ENCODE results near the gene AKT2. TPM values are rescaled to one million over a fixed set of nuclear protein-coding genes. Genes with fewer than 3 reads are reported as not detected.
A peak's percentile ranks its signal among the peaks of the same experiment; 100 is the strongest.

The AKT2 gene
- total and polyA plus RNA-seq, 12 donors: 56.7 to 147 (median 123) TPM

DNA sequence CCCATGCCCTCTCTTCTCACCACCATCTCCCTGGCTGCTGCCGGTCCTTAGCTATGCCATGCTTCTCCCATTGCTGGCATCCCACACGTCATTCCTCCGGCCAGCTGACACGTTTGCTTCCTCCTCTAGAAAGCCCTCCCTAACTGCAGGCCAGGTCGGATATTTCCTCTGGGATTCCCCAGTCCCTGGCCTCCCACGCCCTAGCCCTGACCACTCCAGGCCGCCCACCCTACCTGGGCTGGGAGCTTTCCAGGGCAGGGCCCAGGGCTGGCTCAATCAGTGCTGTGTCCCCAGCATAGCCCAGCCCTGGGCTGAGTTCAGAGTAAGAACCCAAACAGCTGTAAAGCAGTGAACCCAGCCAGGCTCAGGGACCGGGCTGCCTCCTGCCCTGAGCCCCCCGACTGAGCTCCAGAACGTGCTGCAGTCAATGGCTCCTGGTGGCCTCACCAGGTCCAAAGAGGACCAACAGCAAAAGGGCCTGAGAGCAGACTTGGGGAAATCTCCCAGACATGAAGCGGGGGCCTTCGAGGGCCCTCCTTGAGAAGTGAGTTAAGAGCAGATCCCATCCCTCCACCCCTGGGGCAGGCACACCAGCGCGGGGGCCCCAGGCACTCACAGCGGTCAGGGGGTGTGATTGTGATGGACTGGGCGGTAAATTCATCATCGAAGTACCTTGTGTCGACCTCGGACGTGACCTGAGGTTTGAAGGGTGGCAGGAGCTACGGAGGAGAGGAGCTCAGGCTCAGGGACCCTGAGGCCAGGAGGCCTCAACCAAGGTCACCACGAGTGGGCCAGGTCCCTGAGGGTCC lies 50.5 kb downstream of the AKT2 start:
- Histone ChIP-seq H3K9me3 (no peaks in the 10 kb centered on the region), H3K4me3 (no peak overlapping the region), H3K4me1 (peaks cover 7 to 24% (median 16%) of the 10 kb centered on the region in 9 donors), H3K36me3 (peaks cover 0 to 72% (median 38%) of the 10 kb centered on the region in 9 donors), H3K27me3 (no peaks in the 10 kb centered on the region), H3K27ac (no peak overlapping the region)
- 88 to 90% methylated on average over 22 of the region's 22 CpGs for WGBS, 2 donors
- TF ChIP-seq, protein P1, sequence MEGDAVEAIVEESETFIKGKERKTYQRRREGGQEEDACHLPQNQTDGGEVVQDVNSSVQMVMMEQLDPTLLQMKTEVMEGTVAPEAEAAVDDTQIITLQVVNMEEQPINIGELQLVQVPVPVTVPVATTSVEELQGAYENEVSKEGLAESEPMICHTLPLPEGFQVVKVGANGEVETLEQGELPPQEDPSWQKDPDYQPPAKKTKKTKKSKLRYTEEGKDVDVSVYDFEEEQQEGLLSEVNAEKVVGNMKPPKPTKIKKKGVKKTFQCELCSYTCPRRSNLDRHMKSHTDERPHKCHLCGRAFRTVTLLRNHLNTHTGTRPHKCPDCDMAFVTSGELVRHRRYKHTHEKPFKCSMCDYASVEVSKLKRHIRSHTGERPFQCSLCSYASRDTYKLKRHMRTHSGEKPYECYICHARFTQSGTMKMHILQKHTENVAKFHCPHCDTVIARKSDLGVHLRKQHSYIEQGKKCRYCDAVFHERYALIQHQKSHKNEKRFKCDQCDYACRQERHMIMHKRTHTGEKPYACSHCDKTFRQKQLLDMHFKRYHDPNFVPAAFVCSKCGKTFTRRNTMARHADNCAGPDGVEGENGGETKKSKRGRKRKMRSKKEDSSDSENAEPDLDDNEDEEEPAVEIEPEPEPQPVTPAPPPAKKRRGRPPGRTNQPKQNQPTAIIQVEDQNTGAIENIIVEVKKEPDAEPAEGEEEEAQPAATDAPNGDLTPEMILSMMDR (IDR thresholded peaks at IDR 0.05): no peak
- intact Hi-C loops (cut with DNase I): loop anchor here in 1 of 10 donors (5.0 kb wide), 1 partner anchor 48 kb away; no protein-coding TSS in a partner anchor
- DNase-seq (no peak), ATAC-seq (no peak)

DNA sequence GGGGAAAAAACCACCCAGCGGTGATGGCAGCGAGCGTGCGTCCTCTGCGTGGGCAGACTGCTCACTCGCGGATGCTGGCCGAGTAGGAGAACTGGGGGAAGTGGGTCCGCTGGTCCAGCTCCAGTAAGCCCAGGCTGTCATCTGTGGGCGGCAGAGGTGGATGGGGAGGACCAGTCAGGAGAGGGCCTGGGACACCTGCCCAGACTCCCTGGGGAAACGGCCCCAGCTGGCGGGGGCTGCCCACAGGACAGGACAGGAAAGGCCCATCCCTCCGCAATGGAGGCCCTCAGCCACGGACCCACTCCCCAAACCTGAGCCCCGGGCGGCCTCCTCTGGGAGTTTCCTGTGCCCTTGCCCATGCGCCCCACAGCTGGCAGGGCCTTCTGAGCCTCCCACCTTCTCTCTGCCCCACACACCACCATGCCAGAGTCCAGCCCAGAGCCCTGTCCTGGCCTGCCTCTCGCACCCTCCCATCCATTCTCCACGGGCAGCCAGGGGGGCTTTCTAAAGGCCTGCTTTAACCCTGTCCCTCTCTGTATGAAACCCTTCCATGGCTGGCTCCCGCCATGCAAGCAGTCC lies 51.2 kb downstream of the AKT2 start:
- intact Hi-C loops (cut with DNase I): loop anchor here in 1 of 10 donors (5.0 kb wide), 1 partner anchor 48 kb away; no protein-coding TSS in a partner anchor
- H3K4me3 ChIP-seq: no peak overlapping the region
- H3K27me3 ChIP-seq: no peaks in the 10 kb centered on the region
- H3K9me3 ChIP-seq: no peaks in the 10 kb centered on the region
- TF ChIP-seq, protein P1 (IDR thresholded peaks at IDR 0.05): no peak
- peaks cover 0 to 65% (median 32%) of the 10 kb centered on the region in 9 donors for H3K36me3 ChIP-seq
- WGBS, 2 donors: 93 to 95% methylated on average over 18 to 20 of the region's 20 CpGs
- no peak for ATAC-seq
- H3K4me1 ChIP-seq: peaks cover 7 to 24% (median 16%) of the 10 kb centered on the region in 9 donors
- H3K27ac ChIP-seq: no peak overlapping the region
- DNase-seq: no peak

DNA sequence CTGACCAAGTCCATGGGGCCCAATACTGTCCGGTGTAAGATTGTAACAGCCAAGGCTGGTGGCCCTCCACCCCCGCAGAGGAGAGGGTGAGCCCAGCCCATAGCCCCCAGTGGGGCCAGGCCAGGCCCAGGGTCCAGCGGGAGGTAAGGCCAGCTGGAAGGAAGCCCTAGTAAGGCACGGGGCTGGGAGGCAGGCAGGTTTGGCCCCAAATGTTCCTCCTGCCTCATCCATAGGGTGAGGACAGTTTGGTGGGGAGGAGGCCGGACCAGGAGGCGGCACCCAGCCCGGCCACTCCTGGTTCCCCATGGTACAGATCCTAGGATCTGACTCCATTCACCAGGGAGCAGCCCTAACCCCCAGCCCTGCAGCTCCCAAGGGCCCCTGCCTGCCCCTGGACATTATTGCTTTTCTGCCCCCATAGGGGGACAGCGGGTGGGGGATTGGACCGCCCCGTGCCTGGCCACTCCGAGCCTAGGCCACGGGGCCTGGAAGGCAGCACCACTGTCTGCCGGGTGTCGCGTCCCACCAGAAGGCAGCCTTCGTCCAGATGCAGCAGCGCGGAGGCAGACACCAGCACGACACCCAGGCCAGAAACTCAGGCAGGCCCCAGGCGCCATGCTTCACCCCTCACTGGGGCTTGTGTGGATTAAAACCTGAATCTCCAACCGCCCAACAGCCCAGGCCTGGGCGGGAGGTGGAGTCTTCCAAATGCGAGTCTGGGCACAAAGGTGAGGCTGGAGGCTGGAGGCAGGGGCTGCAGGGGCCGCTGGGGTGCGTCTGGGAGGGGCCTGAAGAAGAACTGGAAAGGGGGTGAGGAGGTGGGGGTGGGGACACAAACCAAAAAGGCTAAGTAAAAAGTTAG lies 52.0 kb downstream of the AKT2 start:
- Histone ChIP-seq H3K9me3 (no peaks in the 10 kb centered on the region), H3K4me1 (peaks cover 7 to 27% (median 16%) of the 10 kb centered on the region in 9 donors), H3K27me3 (no peaks in the 10 kb centered on the region), H3K36me3 (peaks cover 0 to 57% (median 29%) of the 10 kb centered on the region in 9 donors), H3K4me3 (no peak overlapping the region), H3K27ac (no peak overlapping the region)
- TF ChIP-seq, protein P1 (IDR thresholded peaks at IDR 0.05): no peak
- WGBS, 2 donors: 93 to 96% methylated on average over 25 of the region's 25 CpGs
- ATAC-seq: peak in 1 of 8 donors; percentile 33
- intact Hi-C loops (cut with DNase I): loop anchor here in 1 of 10 donors (5.0 kb wide), 1 partner anchor 49 kb away; no protein-coding TSS in a partner anchor
- DNase-seq: no peak

DNA sequence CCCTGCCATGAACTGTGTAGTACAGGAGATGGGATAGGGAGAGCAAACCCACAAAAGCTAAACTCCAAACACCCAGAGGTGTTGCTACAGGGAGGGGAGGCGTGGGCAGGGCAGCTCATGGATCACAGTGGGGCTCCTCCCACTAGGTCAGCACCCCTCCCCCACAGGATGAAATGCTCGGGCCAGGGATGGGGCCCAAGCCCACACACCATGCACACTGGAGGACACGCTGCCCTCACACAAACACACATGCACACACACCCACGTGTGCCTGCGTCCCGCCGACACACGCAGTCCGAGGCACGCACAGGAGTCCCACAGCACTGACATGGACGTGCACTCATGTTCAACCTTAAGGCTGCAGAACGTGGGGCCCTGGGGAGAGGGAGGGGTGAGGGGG lies 52.7 kb downstream of the AKT2 start:
- ATAC-seq (peak in 3 of 8 donors; percentile 8 to 23 (median 21)), DNase-seq (no peak)
- TF ChIP-seq, protein P1 (IDR thresholded peaks at IDR 0.05): no peak
- Histone ChIP-seq H3K4me3 (no peak overlapping the region), H3K9me3 (no peaks in the 10 kb centered on the region), H3K27ac (no peak overlapping the region), H3K36me3 (peaks cover 0 to 50% (median 24%) of the 10 kb centered on the region in 9 donors), H3K4me1 (peaks cover 7 to 27% (median 16%) of the 10 kb centered on the region in 9 donors), H3K27me3 (peaks cover 0 to 6% (median 0%) of the 10 kb centered on the region in 7 donors)
- intact Hi-C loops (cut with DNase I): loop anchor here in 1 of 10 donors (5.0 kb wide), 1 partner anchor 50 kb away; no protein-coding TSS in a partner anchor
- 77 to 85% methylated on average over 12 of the region's 12 CpGs for WGBS, 2 donors

All from heart right ventricle (tissue), 16 donors.